Measurements from ENCODE around the gene PHYKPL.

Gene PHYKPL

DNA sequence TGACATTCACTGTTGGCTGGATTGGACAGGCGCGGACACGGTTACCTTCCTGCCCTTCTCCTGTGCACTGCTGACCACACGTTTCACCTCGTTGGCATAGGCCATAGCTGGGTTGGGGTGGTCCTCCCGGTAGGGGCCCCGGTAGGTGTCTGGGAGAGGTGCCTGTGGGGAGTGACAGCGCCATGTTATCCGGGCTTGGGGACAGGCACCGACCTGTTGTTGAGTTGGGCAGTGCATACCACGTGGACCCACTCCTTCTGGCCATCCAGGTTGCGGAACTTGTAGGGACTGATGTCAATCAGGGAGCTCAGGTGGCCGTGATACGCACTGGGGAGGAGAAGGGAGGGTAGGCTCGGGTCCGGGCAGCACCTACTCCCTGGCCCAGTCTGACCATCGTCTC, 8.2 kb downstream of the PHYKPL start:
- ATAC-seq (ENCODE audit: insufficient read depth, low read depth) (0 out of 3 replicates have a peak, but pooled peaks have one; percentile 13), DNase-seq (no peak)
- Histone ChIP-seq H3K4me2 (ENCODE audit: insufficient read depth, low read length) (no peak overlapping the region), H3K27ac (ENCODE audit: low read length) (no peak overlapping the region), H2AFZ (ENCODE audit: low read depth, low read length) (no peak overlapping the region), H3K4me3 (ENCODE audit: low read depth in 1 of 2, low read length in 2 of 2) (no peak overlapping the region), H3K9me3 (ENCODE audit: insufficient read depth, low read length, severe bottlenecking) (no peaks in the 10 kb centered on the region), H4K20me1 (ENCODE audit: insufficient read depth, low read length) (peaks cover 35% of the 10 kb centered on the region), H3K4me1 (ENCODE audit: insufficient read depth, low read length) (no peaks in the 10 kb centered on the region), H3K27me3 (ENCODE audit: insufficient read depth, low read length, poor library complexity) (no peaks in the 10 kb centered on the region), H3K9ac (ENCODE audit: low read depth, low read length) (no peak overlapping the region), H3K79me2 (ENCODE audit: insufficient read depth, low read length) (peaks cover 14% of the 10 kb centered on the region), H3K36me3 (ENCODE audit: insufficient read depth, low read length) (peaks cover 89% of the 10 kb centered on the region)
- TF ChIP-seq EZH2 (IDR thresholded peaks at IDR 0.05; ENCODE audit: borderline replicate concordance, low read depth, low read length, severe bottlenecking) (no peak), CTCF (IDR thresholded peaks at IDR 0.05; ENCODE audit: borderline replicate concordance, extremely low read depth, low read length, poor library complexity, severe bottlenecking) (no peak)

- no peaks in the 10 kb centered on the region for H3K4me1 ChIP-seq (ENCODE audit: insufficient read depth, low read length)
- peaks cover 87% of the 10 kb centered on the region for H3K36me3 ChIP-seq (ENCODE audit: insufficient read depth, low read length)
- no peak overlapping the region for H3K27ac ChIP-seq (ENCODE audit: low read length)
Observed at GRCh38 chr5:178223828-178224335, 8.7 kb downstream of the PHYKPL start.

DNA sequence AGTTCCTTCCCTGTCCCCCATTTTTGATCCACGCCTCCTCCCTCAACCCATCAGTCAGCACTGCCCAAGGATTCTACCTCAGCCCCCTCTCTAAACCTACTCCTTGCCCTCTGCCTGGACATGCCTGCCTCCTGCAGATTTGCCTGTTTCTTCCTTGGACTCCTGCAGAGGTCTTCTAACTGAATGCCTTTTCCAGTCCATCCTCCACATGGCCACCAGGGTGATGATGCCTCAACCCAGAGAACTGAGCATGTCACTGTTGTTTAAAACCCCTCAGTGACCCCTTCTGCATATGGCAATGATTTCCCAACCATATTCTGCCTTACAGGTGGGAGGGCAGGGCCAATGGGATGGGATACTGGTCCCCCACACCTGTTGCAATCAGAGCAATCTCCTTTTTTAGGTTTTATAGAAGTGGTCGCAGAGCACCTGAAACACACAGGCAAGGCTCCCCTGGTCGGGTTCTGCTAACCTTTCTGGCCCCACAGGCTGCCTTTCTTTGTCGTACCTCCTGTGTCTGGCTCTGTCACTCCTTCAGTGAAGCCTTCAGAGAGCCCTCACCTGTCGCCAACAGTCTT, 9.3 kb downstream of the PHYKPL start:
- H3K4me3 ChIP-seq (ENCODE audit: low read depth in 1 of 2, low read length in 2 of 2), result no peak overlapping the region
- no peak for TF ChIP-seq CTCF (IDR thresholded peaks at IDR 0.05; ENCODE audit: borderline replicate concordance, extremely low read depth, low read length, poor library complexity, severe bottlenecking)
- TF ChIP-seq EZH2 (IDR thresholded peaks at IDR 0.05; ENCODE audit: borderline replicate concordance, low read depth, low read length, severe bottlenecking), result no peak
- H3K9me3 ChIP-seq (ENCODE audit: insufficient read depth, low read length, severe bottlenecking), result no peaks in the 10 kb centered on the region
- H3K4me2 ChIP-seq (ENCODE audit: insufficient read depth, low read length), result no peak overlapping the region
- no peak overlapping the region for H2AFZ ChIP-seq (ENCODE audit: low read depth, low read length)
- H3K36me3 ChIP-seq (ENCODE audit: insufficient read depth, low read length), result peaks cover 87% of the 10 kb centered on the region
- no peak overlapping the region for H3K9ac ChIP-seq (ENCODE audit: low read depth, low read length)
- peaks cover 6% of the 10 kb centered on the region; the same call in 1 of the 2 replicates for H3K79me2 ChIP-seq (ENCODE audit: insufficient read depth, low read length)
- H4K20me1 ChIP-seq (ENCODE audit: insufficient read depth, low read length), result peaks cover 28% of the 10 kb centered on the region; the same call in 1 of the 2 replicates
- no peak overlapping the region for H3K27ac ChIP-seq (ENCODE audit: low read length)
- DNase-seq (no peak), ATAC-seq (ENCODE audit: insufficient read depth, low read depth) (no peak)
- H3K27me3 ChIP-seq (ENCODE audit: insufficient read depth, low read length, poor library complexity), result no peaks in the 10 kb centered on the region
- no peaks in the 10 kb centered on the region for H3K4me1 ChIP-seq (ENCODE audit: insufficient read depth, low read length)

More at GRCh38 chr5:178223828-178224335, 8.7 kb downstream of the PHYKPL start:
- Histone ChIP-seq H3K9me3 (ENCODE audit: insufficient read depth, low read length, severe bottlenecking) (no peaks in the 10 kb centered on the region), H2AFZ (ENCODE audit: low read depth, low read length) (no peak overlapping the region), H3K4me2 (ENCODE audit: insufficient read depth, low read length) (no peak overlapping the region), H3K9ac (ENCODE audit: low read depth, low read length) (no peak overlapping the region), H3K4me3 (ENCODE audit: low read depth in 1 of 2, low read length in 2 of 2) (no peak overlapping the region), H3K79me2 (ENCODE audit: insufficient read depth, low read length) (peaks cover 10% of the 10 kb centered on the region; the same call in 1 of the 2 replicates), H3K27me3 (ENCODE audit: insufficient read depth, low read length, poor library complexity) (no peaks in the 10 kb centered on the region), H4K20me1 (ENCODE audit: insufficient read depth, low read length) (peaks cover 32% of the 10 kb centered on the region; the same call in 1 of the 2 replicates)
- ATAC-seq (ENCODE audit: insufficient read depth, low read depth), result peak; percentile 25; the same call in 1 of the 3 replicates
- no peak for DNase-seq
- TF ChIP-seq EZH2 (IDR thresholded peaks at IDR 0.05; ENCODE audit: borderline replicate concordance, low read depth, low read length, severe bottlenecking) (no peak), CTCF (IDR thresholded peaks at IDR 0.05; ENCODE audit: borderline replicate concordance, extremely low read depth, low read length, poor library complexity, severe bottlenecking) (no peak)
